SK-MEL-5 (cell line): ENCODE measurements around the gene PHLDB2. TPM values are rescaled to one million over a fixed set of nuclear protein-coding genes. Genes with fewer than 3 reads are reported as not detected.

ENCODE experiments used
- DNase-seq: peaks from one replicate; pipeline ENCODE4 v3.0.0-alpha.2; 2016; ENCODE audit warnings: low read depth, low spot score
- in situ Hi-C: cut with HindIII; loops from 2 replicates; pipeline ENCODE4 v1.10.0; 2016; ENCODE audit warnings: low sequenced_read_pairs, high pct_unique_total_duplicates, low pct_unique_long_range_greater_than_20kb
- total RNA-seq: library from RNA; depleted of rRNA; stranded (reverse); fragments of >200 nt; shearing (Covaris generic); gene quantifications from 2 replicates; pipeline ENCODE4 v1.2.3, GENCODE V29; 2014

Gene PHLDB2
- total RNA-seq, 1 experiment from 2014 or later, result 36.9 TPM

DNA sequence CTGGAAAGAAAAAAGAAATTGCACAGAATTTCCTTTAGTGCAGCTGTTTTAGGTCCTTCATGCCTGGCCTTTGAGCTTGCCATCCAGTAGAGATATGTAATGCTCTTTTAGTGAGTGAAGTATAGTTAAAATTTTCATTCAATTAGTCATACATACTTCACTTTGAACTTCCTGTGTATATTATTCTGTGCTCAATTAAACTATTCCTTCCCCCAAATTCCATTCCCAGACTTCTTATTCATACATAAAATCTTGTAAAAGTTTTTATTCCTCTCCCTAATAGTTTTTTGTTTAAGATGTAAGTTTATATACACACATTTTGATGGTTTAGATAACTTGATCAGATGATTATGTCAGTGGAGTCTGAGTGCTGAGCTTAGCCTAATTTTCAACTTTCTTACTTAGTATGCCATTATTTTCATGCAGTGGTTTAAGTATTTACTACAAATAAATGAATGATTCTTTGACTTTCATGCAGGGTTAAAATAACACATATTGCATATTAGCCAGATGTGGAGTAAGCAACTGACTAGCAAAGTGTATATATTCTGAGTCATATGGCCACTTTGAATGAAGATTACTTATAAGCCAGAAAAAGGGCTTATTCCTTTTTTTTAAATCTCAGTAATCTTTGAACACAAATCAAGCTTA lies 77.3 kb downstream of the PHLDB2 start:
- no peak for DNase-seq
- in situ Hi-C loops, result no loop called here

DNA sequence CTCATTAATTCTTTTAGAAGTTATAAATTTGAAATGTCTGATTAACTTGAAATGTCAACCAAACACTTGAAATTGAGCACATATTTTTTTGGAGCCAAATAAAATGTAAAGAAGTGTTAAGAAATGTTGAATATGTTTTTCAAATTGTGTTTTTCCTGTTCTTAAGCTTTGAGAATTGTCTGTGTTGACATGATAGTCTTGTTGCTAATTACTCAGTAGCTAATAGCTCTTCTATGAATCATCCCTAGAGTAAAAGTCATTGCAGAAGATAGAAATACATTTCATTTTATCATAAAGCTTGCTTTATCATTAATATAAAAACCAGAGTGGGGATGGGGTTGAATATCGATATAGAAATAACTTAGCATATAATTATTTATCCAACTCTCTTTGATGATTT lies 77.9 kb downstream of the PHLDB2 start:
- in situ Hi-C loops, result no loop called here
- DNase-seq, result no peak

DNA sequence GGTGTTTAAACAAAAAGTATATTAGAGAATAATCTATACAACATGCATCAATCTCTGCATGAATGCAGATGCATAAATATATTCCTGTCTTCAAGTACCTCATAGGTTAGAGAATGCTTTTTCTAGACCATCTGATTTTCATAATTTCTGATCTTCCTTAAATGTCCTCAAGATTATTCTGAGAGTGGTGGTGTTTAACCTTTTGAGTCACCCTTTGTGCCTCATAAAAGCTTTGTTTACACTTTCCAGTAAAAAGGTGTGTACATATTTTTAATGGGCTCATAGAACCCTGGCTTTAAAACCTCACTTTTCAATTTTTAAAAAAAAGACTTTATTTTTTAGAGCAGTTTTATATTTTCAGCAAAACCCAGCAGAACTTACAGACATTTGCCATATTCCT lies 78.8 kb downstream of the PHLDB2 start:
- in situ Hi-C loops, result no loop called here

DNA sequence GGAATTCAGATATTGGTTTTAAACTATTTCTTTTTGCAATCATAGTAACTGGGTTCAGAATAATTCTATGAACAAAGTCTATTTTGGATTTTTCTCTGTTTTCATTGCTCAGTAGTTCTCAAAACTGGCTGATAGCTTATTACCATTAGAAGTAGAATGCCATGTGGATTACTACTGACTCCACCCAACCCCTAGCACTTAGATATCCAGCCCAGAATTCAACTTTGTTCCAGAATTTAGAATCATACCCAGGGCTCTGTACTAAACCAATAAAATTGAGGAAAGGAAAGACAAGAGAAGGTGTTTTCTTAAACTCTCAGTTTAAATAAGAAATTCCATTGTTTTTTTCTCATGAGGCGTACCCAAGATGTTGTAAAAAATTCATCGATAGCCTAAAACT lies 80.8 kb downstream of the PHLDB2 start:
- in situ Hi-C loops, result no loop called here
- DNase-seq, result no peak

More for the DNA sequence above, 78.8 kb downstream of the PHLDB2 start:
- no peak for DNase-seq

DNA sequence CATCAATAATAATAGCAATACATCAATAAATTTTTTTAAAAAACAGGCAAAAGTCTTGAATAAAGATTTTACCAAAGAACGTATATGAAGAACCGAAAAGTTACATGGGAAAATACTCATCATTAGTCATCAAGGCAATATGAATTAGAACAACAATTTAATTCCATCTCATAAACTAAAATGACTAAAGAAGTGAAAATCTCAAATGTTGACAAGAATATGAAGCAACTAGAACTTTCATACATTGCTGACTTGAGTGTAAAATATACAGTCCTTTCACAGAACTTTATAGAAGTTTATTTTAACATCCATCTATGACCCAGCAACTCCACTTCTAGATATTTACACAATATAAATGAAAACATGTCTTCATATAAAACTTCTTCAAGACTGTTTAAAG lies 84.5 kb downstream of the PHLDB2 start:
- in situ Hi-C loops, result no loop called here

DNA sequence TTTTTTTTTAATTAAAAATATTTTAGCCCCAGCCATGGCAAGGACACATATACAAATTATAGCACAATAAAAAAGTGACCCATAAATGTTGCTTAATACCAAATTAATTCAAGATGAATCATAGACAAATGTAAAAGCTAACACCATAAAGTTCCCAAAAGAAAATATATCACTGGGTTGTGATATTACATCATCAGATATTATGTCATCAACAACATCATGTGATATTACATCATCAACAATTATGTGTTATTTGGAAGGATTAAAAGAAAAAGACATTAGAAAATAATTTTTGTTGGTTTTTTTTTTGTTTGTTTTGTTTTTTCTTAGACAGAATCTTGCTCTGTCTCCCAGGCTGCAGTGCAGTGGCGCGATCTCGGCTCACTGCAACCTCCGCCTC lies 85.3 kb downstream of the PHLDB2 start:
- DNase-seq, result no peak

More for the DNA sequence above, 84.5 kb downstream of the PHLDB2 start:
- no peak for DNase-seq

GRCh38 chr3:111947231-111947630 lies 88.2 kb downstream of the PHLDB2 start:
- in situ Hi-C loops, result no loop called here
- DNase-seq, result no peak

More for the DNA sequence above, 85.3 kb downstream of the PHLDB2 start:
- in situ Hi-C loops, result no loop called here

DNA sequence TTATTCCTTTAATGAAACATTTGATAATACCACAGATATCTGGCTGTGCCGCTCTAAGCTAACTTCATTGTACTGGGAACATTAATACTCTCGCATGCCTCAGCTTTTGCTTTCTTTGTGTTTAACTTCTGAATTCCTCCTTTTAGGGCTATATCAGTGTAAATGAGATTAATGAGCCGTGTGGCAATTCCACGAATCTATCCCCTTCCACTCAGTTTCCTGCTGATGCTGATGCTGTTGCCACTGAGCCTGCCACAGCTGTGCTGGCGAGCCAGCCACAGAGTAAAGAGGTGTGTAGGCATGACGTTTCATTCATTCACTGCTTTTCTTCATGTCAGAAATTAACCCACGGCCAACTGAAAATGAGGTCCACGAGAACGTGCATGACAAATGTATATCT lies 89.7 kb downstream of the PHLDB2 start:
- no peak for DNase-seq
- in situ Hi-C loops, result no loop called here

- DNase-seq, result no peak
- in situ Hi-C loops, result loop anchor here (25.0 kb wide), 1 partner anchor 237 kb away; no protein-coding TSS in a partner anchor
Observed at GRCh38 chr3:111949712-111950111, 90.6 kb downstream of the PHLDB2 start.

DNA sequence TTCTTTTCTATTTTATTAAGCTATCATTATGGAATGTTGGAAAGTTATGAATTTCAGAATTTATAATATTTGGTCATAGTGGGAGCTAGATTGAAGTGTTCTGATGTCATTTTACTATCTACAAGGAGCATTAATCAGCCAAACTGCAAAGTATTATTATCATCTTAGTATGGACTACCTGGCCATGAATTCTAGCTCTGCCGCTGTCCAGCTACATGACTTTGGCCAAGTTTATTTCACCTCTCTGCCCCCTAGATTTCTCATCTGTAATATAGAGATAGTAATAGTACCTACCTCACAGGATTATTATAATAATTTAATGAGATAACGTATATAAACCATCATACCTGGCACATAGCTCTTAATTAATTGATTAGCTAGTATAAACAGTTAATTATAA lies 92.0 kb downstream of the PHLDB2 start:
- in situ Hi-C loops, result loop anchor here (25.0 kb wide), 1 partner anchor 239 kb away; no protein-coding TSS in a partner anchor
- DNase-seq, result no peak

DNA sequence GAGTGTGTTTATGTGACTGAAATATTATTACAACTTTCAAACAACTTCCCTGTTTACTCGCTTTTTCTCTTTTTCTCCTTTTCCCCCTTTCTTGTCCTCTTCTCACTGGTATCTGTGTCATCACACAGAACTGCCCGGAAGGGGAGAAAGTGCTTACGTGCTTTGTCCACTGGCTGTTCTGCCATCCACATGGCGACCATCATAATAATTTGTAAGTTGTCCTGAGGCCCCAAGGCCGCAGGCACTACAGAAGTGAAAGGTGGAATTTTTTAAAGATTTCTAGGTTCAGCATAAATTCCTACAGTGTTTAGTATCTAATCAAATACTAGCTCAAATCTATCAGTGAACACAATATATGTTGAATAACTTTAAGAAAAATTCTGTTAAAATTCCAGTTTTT lies 93.0 kb downstream of the PHLDB2 start:
- in situ Hi-C loops, result loop anchor here (25.0 kb wide), 1 partner anchor 240 kb away; no protein-coding TSS in a partner anchor
- no peak for DNase-seq

DNA sequence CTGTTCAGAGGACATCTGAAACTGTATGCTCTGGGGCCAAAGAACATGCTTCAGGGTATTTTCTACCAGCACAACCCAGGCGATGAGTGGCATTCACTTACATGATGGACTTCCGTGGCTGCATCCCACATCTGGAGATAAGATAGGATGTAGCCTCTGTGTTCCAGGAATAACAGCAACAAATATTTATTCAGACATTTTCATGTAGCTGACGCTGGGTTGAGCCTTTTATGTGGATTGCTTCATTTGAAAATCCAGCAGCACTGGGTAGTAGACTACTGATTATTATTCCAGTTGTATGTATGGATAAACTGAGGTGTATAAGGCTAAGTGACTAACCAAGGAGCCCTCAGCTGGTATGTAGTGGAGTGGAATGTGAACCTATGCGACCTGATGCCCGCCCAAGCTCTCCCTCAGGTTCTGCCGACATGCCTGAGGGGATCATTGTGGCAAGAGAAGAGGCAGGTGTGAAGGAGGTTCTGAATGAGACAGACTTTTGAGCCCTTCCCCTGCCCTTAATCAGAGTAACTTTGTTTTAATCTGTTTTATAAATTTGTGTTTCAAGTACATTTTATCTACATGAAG lies 93.9 kb downstream of the PHLDB2 start:
- DNase-seq, result no peak
- in situ Hi-C loops, result loop anchor here (25.0 kb wide), 1 partner anchor 241 kb away; no protein-coding TSS in a partner anchor

GRCh38 chr3:111954228-111954990 lies 95.3 kb downstream of the PHLDB2 start:
- DNase-seq, result no peak
- in situ Hi-C loops, result loop anchor here (25.0 kb wide), 1 partner anchor 242 kb away; no protein-coding TSS in a partner anchor

GRCh38 chr3:111955876-111956275 lies 96.8 kb downstream of the PHLDB2 start:
- no peak for DNase-seq
- in situ Hi-C loops, result loop anchor here (25.0 kb wide), 1 partner anchor 244 kb away; no protein-coding TSS in a partner anchor

DNA sequence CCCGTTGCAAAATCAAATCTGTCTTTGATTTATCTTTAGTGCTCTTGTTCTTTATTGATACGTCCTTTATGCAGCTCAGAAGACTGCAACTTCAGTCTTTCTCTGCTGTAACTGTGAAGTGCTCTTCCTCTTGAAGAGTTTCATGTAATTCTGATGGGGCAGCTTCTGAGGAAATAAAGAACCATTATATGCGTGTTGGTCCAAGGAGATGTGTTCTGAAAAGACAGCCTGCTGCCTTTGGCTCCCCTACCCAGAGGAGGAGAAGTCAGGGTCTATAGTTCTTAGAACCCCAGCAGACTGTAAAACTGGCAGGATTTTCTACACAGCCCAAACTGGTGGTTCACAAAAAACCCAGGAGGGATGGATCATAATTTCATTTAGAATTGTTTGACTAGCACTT lies 97.4 kb downstream of the PHLDB2 start:
- in situ Hi-C loops, result loop anchor here (25.0 kb wide), 1 partner anchor 244 kb away; no protein-coding TSS in a partner anchor

GRCh38 chr3:111956995-111957734 lies 98.1 kb downstream of the PHLDB2 start:
- in situ Hi-C loops, result loop anchor here (25.0 kb wide), 1 partner anchor 245 kb away; no protein-coding TSS in a partner anchor

More for the DNA sequence above, 97.4 kb downstream of the PHLDB2 start:
- peak; percentile 50 for DNase-seq

GRCh38 chr3:111961461-111962164 lies 102.5 kb downstream of the PHLDB2 start:
- no peak for DNase-seq
- in situ Hi-C loops, result loop anchor here (25.0 kb wide), 1 partner anchor 249 kb away; no protein-coding TSS in a partner anchor

More at GRCh38 chr3:111956995-111957734, 98.1 kb downstream of the PHLDB2 start:
- peak; percentile 67 for DNase-seq
